MM.1S (cell line): Measurements from ENCODE around the gene GPR17.

Experiments used
- DNase-seq: peaks from one replicate; pipeline ENCODE4 v3.0.0-alpha.2; 2015
- H2AFZ ChIP-seq: fragments of 300-600 bp; sonication (generic); 2 replicates; pipeline ENCODE4 v1.6.0; 2016; ENCODE audit warnings: antibody characterized with exemption, low read length
- H3F3A ChIP-seq: fragments of 300-600 bp; sonication (generic); 2 replicates; pipeline ENCODE4 v1.6.1; 2016; ENCODE audit warnings: mild to moderate bottlenecking, antibody characterized with exemption, low read length, moderate library complexity, mixed read lengths; ENCODE audit not compliant: insufficient read depth
- H3K27ac ChIP-seq: fragments of 300-600 bp; sonication (generic); 2 replicates; pipeline ENCODE4 v1.5.1; 2016; ENCODE audit warnings: mild to moderate bottlenecking, low read length
- H3K27me3 ChIP-seq: fragments of 300-600 bp; sonication (generic); replicated peaks from 2 replicates; pipeline ENCODE4 v1.6.0; 2016; ENCODE audit warnings: low read length; ENCODE audit not compliant: insufficient read depth
- H3K36me3 ChIP-seq: fragments of 300-600 bp; sonication (generic); replicated peaks from 2 replicates; pipeline ENCODE4 v1.6.1; 2016; ENCODE audit warnings: mild to moderate bottlenecking, low read length, mixed read lengths; ENCODE audit not compliant: insufficient read depth
- H3K4me1 ChIP-seq: fragments of 300-600 bp; sonication (generic); 2 replicates; pipeline ENCODE4 v1.6.1; 2016; ENCODE audit warnings: low read length, mixed read lengths
- H3K4me2 ChIP-seq: fragments of 300-600 bp; sonication (generic); 2 replicates; pipeline ENCODE4 v1.6.0; 2016; ENCODE audit warnings: low read depth, low read length
- H3K4me3 ChIP-seq: fragments of 300-600 bp; sonication (generic); 2 replicates; pipeline ENCODE4 v1.5.1; 2016; ENCODE audit warnings: low read length, mixed read lengths
- H3K79me2 ChIP-seq: fragments of 300-600 bp; sonication (generic); 2 replicates; pipeline ENCODE4 v1.6.1; 2016; ENCODE audit warnings: mixed run types, low read length, mixed read lengths
- H3K9ac ChIP-seq: fragments of 300-600 bp; sonication (generic); 2 replicates; pipeline ENCODE4 v1.6.1; 2016; ENCODE audit warnings: low read length, mixed read lengths
- H3K9me2 ChIP-seq: fragments of 300-600 bp; sonication (generic); replicated peaks from 2 replicates; pipeline ENCODE4 v1.6.1; 2016; ENCODE audit warnings: mild to moderate bottlenecking, low read length, mixed read lengths; ENCODE audit not compliant: insufficient read depth
- H3K9me3 ChIP-seq: fragments of 300-600 bp; sonication (generic); replicated peaks from 2 replicates; pipeline ENCODE4 v1.6.1; 2016; ENCODE audit warnings: mild to moderate bottlenecking, low read length, mixed read lengths; ENCODE audit not compliant: insufficient read depth
- H4K20me1 ChIP-seq: fragments of 300-600 bp; sonication (generic); 2 replicates; pipeline ENCODE4 v1.6.1; 2016; ENCODE audit warnings: mild to moderate bottlenecking, low read length, moderate library complexity, mixed read lengths; ENCODE audit not compliant: insufficient read depth
- EZH2 ChIP-seq: fragments of 300-600 bp; sonication (generic); optimal IDR thresholded peaks from 2 replicates; pipeline ENCODE3; 2017; ENCODE audit warnings: low read depth, mild to moderate bottlenecking, antibody characterized with exemption, low read length, mixed read lengths
- EZH2phosphoT487 ChIP-seq: fragments of 300-600 bp; sonication (generic); IDR thresholded peaks from 2 replicates; pipeline ENCODE4 v1.6.1; 2018; ENCODE audit warnings: antibody characterized with exemption, low read length
- TF ChIP-seq, protein P1 (sequence below): fragments of 300-600 bp; sonication (generic); IDR thresholded peaks from 2 replicates; pipeline ENCODE4 v1.5.1; 2016; ENCODE audit warnings: antibody characterized with exemption, low read length, mixed read lengths

GPR17 gene

DNA sequence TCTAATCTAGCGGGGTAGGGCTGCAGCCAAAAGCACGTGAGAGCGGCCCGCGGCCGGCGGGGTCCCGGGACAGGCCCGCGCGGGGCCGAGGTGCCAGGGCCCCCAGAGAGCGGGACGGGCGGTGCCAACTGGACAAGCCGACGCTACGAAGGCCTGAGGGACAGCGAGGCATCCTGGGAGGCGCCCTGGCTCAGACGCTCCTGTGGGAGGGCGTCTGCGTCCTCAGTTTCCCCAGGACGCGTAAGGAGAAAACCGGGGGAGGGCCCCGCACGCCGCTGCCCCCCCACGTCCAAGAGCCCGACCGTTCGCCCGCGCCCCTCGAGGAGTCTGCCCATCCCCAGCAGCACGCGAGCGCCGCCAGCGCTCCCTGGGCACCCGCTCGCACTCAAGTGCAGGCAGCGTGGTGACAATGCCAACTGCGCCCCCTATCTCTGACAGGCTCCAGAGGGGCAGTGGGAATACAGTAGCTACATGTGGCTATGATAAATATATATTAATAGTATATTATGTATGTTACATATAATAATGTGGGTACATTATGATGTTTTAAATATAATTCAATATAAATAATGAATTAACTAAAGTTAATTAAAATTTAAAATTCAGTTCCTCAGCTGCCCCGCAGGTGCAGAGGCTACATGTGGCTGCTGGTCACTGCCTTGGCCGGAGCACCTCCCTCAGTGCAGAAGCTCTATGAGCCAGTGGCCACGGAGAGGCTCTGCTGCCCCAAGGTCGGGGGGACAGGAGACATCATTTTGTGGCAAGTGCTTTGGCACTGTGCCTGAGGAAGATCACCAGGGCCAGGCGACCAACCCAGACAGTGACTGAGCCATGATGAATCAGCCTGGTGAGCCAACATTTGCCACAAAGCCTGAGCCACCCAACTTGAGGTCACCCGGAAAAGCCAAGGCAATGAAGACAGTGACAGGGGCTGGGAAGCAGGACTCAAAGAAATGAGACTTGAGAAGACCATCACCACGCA lies 49.8 kb downstream of the GPR17 start:
- Histone ChIP-seq H3K9ac (no peak overlapping the region), H4K20me1 (no peaks in the 10 kb centered on the region)

DNA sequence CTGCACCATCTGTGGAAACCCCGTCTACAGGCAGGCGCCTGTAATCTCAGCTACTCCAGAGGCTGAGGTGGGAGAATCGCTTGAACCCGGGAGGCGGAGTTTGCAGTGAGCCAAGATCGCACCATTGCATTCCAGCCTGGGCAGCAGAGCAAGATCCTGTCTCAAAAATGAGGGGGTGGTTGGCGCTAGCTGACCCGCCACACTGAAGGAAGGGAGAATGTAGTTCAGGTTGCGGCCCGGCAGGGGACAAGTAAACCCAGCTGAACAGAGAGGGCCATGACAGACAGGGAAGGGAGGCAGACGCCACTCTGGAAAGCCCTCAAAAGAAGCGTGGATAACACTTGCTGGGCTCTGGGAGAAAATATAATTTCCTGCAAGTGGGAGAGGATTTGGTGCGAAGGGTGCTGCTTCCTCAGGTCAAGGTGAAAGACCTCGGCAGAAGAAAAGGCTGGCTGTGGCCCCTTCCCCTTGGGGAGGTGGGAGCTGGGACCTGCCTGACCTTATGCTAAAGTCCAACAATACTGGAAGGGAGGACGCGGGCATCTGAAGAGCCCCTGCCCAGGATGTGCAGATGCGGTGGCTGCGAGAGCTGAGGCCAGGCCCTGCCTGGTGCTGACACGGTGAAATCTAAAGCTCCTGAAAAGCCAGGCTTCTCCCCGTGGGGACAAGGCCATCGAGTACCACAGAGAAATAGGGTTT lies 51.7 kb downstream of the GPR17 start:
- Histone ChIP-seq H3K79me2 (peaks cover 5% of the 10 kb centered on the region), H3K4me2 (no peak overlapping the region), H3K9ac (no peak overlapping the region), H2AFZ (no peak overlapping the region), H3K27me3 (no peaks in the 10 kb centered on the region), H3K9me3 (no peaks in the 10 kb centered on the region), H3K36me3 (no peaks in the 10 kb centered on the region), H3K4me3 (no peak overlapping the region), H3K27ac (no peak overlapping the region), H4K20me1 (no peaks in the 10 kb centered on the region), H3K9me2 (no peaks in the 10 kb centered on the region), H3K4me1 (peaks cover 10% of the 10 kb centered on the region), H3F3A (peaks cover 18% of the 10 kb centered on the region)
- TF ChIP-seq EZH2, result no peak
- TF ChIP-seq, protein P1, sequence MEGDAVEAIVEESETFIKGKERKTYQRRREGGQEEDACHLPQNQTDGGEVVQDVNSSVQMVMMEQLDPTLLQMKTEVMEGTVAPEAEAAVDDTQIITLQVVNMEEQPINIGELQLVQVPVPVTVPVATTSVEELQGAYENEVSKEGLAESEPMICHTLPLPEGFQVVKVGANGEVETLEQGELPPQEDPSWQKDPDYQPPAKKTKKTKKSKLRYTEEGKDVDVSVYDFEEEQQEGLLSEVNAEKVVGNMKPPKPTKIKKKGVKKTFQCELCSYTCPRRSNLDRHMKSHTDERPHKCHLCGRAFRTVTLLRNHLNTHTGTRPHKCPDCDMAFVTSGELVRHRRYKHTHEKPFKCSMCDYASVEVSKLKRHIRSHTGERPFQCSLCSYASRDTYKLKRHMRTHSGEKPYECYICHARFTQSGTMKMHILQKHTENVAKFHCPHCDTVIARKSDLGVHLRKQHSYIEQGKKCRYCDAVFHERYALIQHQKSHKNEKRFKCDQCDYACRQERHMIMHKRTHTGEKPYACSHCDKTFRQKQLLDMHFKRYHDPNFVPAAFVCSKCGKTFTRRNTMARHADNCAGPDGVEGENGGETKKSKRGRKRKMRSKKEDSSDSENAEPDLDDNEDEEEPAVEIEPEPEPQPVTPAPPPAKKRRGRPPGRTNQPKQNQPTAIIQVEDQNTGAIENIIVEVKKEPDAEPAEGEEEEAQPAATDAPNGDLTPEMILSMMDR, result no peak
- TF ChIP-seq EZH2phosphoT487, result no peak
- DNase-seq, result no peak

More for the DNA sequence above, 49.8 kb downstream of the GPR17 start:
- no peak overlapping the region for H3K4me2 ChIP-seq
- peaks cover 7% of the 10 kb centered on the region for H3F3A ChIP-seq
- H3K4me3 ChIP-seq, result no peak overlapping the region
- no peaks in the 10 kb centered on the region for H3K9me3 ChIP-seq
- H3K9me2 ChIP-seq, result no peaks in the 10 kb centered on the region
- H2AFZ ChIP-seq, result no peak overlapping the region
- no peak overlapping the region for H3K27ac ChIP-seq
- no peaks in the 10 kb centered on the region for H3K27me3 ChIP-seq
- peaks cover 4% of the 10 kb centered on the region; the same call in 1 of the 2 replicates for H3K4me1 ChIP-seq
- no peak for DNase-seq
- no peaks in the 10 kb centered on the region for H3K36me3 ChIP-seq
- H3K79me2 ChIP-seq, result no peaks in the 10 kb centered on the region
- TF ChIP-seq, protein P1, result no peak
- TF ChIP-seq EZH2, result no peak
- no peak for TF ChIP-seq EZH2phosphoT487

DNA sequence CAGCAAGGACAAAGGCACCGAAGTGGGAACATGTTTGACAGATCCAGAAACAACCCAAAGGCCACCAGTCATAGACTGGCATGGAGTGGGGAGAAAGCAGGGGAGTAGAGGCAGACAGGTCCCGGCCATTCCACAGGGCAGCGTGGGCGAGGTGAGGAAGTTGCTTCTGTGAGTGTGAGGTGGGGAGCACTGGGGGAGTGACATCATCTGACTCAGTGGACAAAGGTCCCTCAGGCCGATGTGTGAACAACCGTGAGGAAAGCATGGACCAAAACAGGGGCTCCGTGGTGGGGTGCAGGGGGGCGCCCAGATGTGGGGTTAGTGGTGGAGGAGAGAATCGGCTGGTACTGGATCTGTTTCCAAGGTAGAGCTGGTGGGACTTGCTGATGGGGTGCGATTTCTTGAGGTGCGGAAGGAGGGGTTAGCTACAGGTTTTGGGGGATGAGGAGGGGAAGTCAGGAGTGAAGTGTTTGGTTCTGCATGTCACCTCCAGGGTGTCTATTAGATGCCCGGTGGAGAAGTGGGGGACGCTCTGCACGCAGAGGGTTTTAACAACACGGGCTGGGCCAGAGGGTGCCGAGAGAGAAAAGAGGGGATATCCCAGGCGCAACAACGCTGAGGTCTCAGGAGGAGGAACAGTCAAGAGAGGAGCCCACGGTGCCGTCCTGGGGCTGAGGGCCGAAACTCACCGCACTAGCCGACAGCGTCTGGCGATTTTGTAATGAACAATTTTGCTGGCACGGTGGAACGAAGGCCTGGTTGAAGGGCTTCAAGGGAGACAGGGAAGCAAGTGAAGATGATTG lies 52.8 kb downstream of the GPR17 start:
- no peak overlapping the region for H3K9ac ChIP-seq
- no peak overlapping the region for H3K4me3 ChIP-seq
- H3K4me2 ChIP-seq, result no peak overlapping the region
- H3K9me2 ChIP-seq, result no peaks in the 10 kb centered on the region
- peaks cover 17% of the 10 kb centered on the region for H3K79me2 ChIP-seq
- H3K27me3 ChIP-seq, result no peaks in the 10 kb centered on the region
- no peaks in the 10 kb centered on the region for H3K9me3 ChIP-seq
- 0 out of 2 replicates have a peak, but pooled peaks cover 3% of the 10 kb centered on the region for H3K36me3 ChIP-seq
- H3F3A ChIP-seq, result peaks cover 28% of the 10 kb centered on the region
- H3K4me1 ChIP-seq, result peaks cover 21% of the 10 kb centered on the region
- TF ChIP-seq, protein P1, result no peak
- TF ChIP-seq EZH2phosphoT487, result no peak
- no peak for TF ChIP-seq EZH2
- no peak for DNase-seq
- H4K20me1 ChIP-seq, result no peaks in the 10 kb centered on the region
- H3K27ac ChIP-seq, result no peak overlapping the region
- H2AFZ ChIP-seq, result no peak overlapping the region
